ENCODE data around the gene BIK. TPM values are rescaled to one million over a fixed set of nuclear protein-coding genes. Genes with fewer than 3 reads are reported as not detected.
"Not testable (repeated sequence)": the region's sequence is repeated elsewhere in the genome, so short reads cannot be mapped to it uniquely, and the experiment has no call there.

BIK gene
- total RNA-seq, 2 donors from 2014 or later, result 5.8 to 13.3 TPM

- peaks cover 3% of the 10 kb centered on the region for H3K4me1 ChIP-seq (ENCODE audit: control insufficient read depth, insufficient read depth, low read length)
- no peaks in the 10 kb centered on the region for H3K27me3 ChIP-seq (ENCODE audit: control insufficient read depth, insufficient read depth, low read length, poor library complexity, severe bottlenecking)
- TF ChIP-seq CTCF (conservative IDR thresholded peaks at IDR 0.05), result no peak
- peaks cover 3% of the 10 kb centered on the region for H3K36me3 Mint-ChIP-seq (ENCODE audit: low read depth)
- peaks cover 7% of the 10 kb centered on the region for H3K9me3 ChIP-seq (ENCODE audit: control insufficient read depth, low read length)
- no peak for DNase-seq
- H3K9me3 Mint-ChIP-seq, result peaks cover 15% of the 10 kb centered on the region
- H3K27ac Mint-ChIP-seq, result no peak overlapping the region
- peaks cover 9% of the 10 kb centered on the region for H3K4me1 Mint-ChIP-seq
- H3K27ac ChIP-seq (ENCODE audit: low read depth, low read length), result no peak overlapping the region
- H3K27me3 Mint-ChIP-seq (ENCODE audit: insufficient read depth), result no peaks in the 10 kb centered on the region
- no peaks in the 10 kb centered on the region for H3K36me3 ChIP-seq (ENCODE audit: control insufficient read depth, insufficient read depth, low read length)
- H3K4me3 Mint-ChIP-seq, result no peak overlapping the region
- WGBS, 2 experiments (ENCODE audit: insufficient coverage in 1 of 2, insufficient read length in 1 of 2), result 84 to 86% methylated on average over 5 of the region's 5 CpGs
- H3K9ac ChIP-seq (ENCODE audit: extremely low read depth, low read length, poor library complexity, severe bottlenecking), result no peak overlapping the region
- no peak overlapping the region for H3K4me3 ChIP-seq (ENCODE audit: low read length)
Observed at GRCh38 chr22:43100225-43100624, 10.3 kb upstream of the BIK start.

- no peak for TF ChIP-seq CTCF (conservative IDR thresholded peaks at IDR 0.05)
- Histone ChIP-seq H3K4me3 (ENCODE audit: low read length) (no peak overlapping the region), H3K4me1 (ENCODE audit: control insufficient read depth, insufficient read depth, low read length) (peaks cover 3% of the 10 kb centered on the region), H3K9ac (ENCODE audit: extremely low read depth, low read length, poor library complexity, severe bottlenecking) (no peak overlapping the region), H3K27ac (ENCODE audit: low read depth, low read length) (no peak overlapping the region), H3K27me3 (ENCODE audit: control insufficient read depth, insufficient read depth, low read length, poor library complexity, severe bottlenecking) (no peaks in the 10 kb centered on the region), H3K9me3 (ENCODE audit: control insufficient read depth, low read length) (peaks cover 7% of the 10 kb centered on the region), H3K36me3 (ENCODE audit: control insufficient read depth, insufficient read depth, low read length) (no peaks in the 10 kb centered on the region)
- H3K27me3 Mint-ChIP-seq (ENCODE audit: insufficient read depth), result no peaks in the 10 kb centered on the region
- no peaks in the 10 kb centered on the region for H3K36me3 Mint-ChIP-seq (ENCODE audit: low read depth)
- H3K9me3 Mint-ChIP-seq, result peaks cover 10% of the 10 kb centered on the region
- no peak for DNase-seq
- H3K4me3 Mint-ChIP-seq, result no peak overlapping the region
- H3K27ac Mint-ChIP-seq, result no peak overlapping the region
- peaks cover 9% of the 10 kb centered on the region for H3K4me1 Mint-ChIP-seq
- WGBS, 2 experiments (ENCODE audit: insufficient coverage in 1 of 2, insufficient read length in 1 of 2), result 85 to 92% methylated on average over 5 to 7 of the region's 7 CpGs
Observed at GRCh38 chr22:43101306-43101705, 9.2 kb upstream of the BIK start.

GRCh38 chr22:43104056-43104625 is 6.4 kb upstream of the BIK start:
- not testable (repeated sequence) for H3K4me3 ChIP-seq (ENCODE audit: low read length); H3K36me3 ChIP-seq (ENCODE audit: control insufficient read depth, insufficient read depth, low read length); H3K27me3 Mint-ChIP-seq (ENCODE audit: insufficient read depth); H3K36me3 Mint-ChIP-seq (ENCODE audit: low read depth); H3K4me3 Mint-ChIP-seq; H3K4me1 ChIP-seq (ENCODE audit: control insufficient read depth, insufficient read depth, low read length); H3K27me3 ChIP-seq (ENCODE audit: control insufficient read depth, insufficient read depth, low read length, poor library complexity, severe bottlenecking); H3K9me3 ChIP-seq (ENCODE audit: control insufficient read depth, low read length); H3K9ac ChIP-seq (ENCODE audit: extremely low read depth, low read length, poor library complexity, severe bottlenecking); H3K9me3 Mint-ChIP-seq
- peak; percentile 68 for DNase-seq
- H3K27ac Mint-ChIP-seq, result peak overlapping the region; percentile 22
- peak overlapping the region; percentile 60 for H3K27ac ChIP-seq (ENCODE audit: low read depth, low read length)
- 70 to 75% methylated on average over 8 to 15 of the region's 15 CpGs for WGBS, 2 experiments (ENCODE audit: insufficient coverage in 1 of 2, insufficient read length in 1 of 2)
- peaks cover 13% of the 10 kb centered on the region for H3K4me1 Mint-ChIP-seq

- H3K4me1 ChIP-seq (ENCODE audit: control insufficient read depth, insufficient read depth, low read length); H3K4me3 Mint-ChIP-seq; H3K9me3 Mint-ChIP-seq; H3K27ac Mint-ChIP-seq; DNase-seq; H3K27ac ChIP-seq (ENCODE audit: low read depth, low read length); H3K27me3 Mint-ChIP-seq (ENCODE audit: insufficient read depth); H3K9me3 ChIP-seq (ENCODE audit: control insufficient read depth, low read length); H3K36me3 ChIP-seq (ENCODE audit: control insufficient read depth, insufficient read depth, low read length); H3K36me3 Mint-ChIP-seq (ENCODE audit: low read depth); H3K9ac ChIP-seq (ENCODE audit: extremely low read depth, low read length, poor library complexity, severe bottlenecking); H3K4me3 ChIP-seq (ENCODE audit: low read length); H3K27me3 ChIP-seq (ENCODE audit: control insufficient read depth, insufficient read depth, low read length, poor library complexity, severe bottlenecking): not testable (repeated sequence)
- H3K4me1 Mint-ChIP-seq, result peaks cover 13% of the 10 kb centered on the region
- 98 to 100% methylated on average over 1 to 3 of the region's 3 CpGs for WGBS, 2 experiments (ENCODE audit: insufficient coverage in 1 of 2, insufficient read length in 1 of 2)
Observed at GRCh38 chr22:43104950-43105349, 5.6 kb upstream of the BIK start.

Measured in endodermal cell (in vitro differentiated cells).